ENCODE measurements around the gene FAM13A.

GRCh38 chr4:88836216-88836615 lies 220.8 kb downstream of the FAM13A start:
- TF ChIP-seq CTCF (IDR thresholded peaks at IDR 0.05; ENCODE audit: low read depth, low read length, poor library complexity, severe bottlenecking) (no peak), EZH2phosphoT487 (IDR thresholded peaks at IDR 0.05; ENCODE audit: borderline replicate concordance, low read length) (no peak)

Measured in DOHH2 (cell line).